ENCODE measurements around the gene PAK5.

The PAK5 gene

DNA sequence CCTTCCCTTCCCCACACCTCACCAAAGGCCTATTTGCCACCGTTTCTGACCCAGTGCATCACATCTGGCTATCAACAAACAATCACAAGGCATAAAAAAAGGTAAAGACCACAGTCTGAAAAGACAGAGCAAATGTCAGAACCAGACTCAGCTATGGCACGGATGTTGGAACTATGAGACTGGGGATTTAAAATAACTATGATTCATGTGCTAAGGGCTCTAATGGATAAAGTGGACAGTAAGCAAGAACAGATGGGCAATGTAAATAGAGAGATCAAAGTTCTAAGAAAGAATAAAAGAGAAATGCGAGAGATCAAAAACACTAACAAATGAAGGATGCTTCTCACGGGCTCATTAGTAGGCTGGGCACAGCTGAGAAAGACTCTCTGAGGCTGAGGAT lies 225.0 kb downstream of the PAK5 start:
- Mint-ChIP-seq H3K4me3 (no peak overlapping the region), H3K9me3 (no peaks in the 10 kb centered on the region), H3K27me3 (ENCODE audit: low read depth) (no peaks in the 10 kb centered on the region), H3K36me3 (ENCODE audit: low read depth) (no peaks in the 10 kb centered on the region), H3K27ac (no peak overlapping the region), H3K4me1 (ENCODE audit: low read depth) (no peaks in the 10 kb centered on the region)
- DNase-seq (ENCODE audit: low spot score) = no peak

- DNase-seq (ENCODE audit: low spot score) = no peak
- Mint-ChIP-seq H3K4me1 (ENCODE audit: low read depth) (no peaks in the 10 kb centered on the region), H3K4me3 (no peak overlapping the region), H3K9me3 (no peaks in the 10 kb centered on the region), H3K27ac (no peak overlapping the region), H3K27me3 (ENCODE audit: low read depth) (no peaks in the 10 kb centered on the region), H3K36me3 (ENCODE audit: low read depth) (no peaks in the 10 kb centered on the region)
Observed at GRCh38 chr20:9611921-9612320, 227.0 kb downstream of the PAK5 start.

- no peak overlapping the region for H3K4me3 Mint-ChIP-seq
- no peak overlapping the region for H3K27ac Mint-ChIP-seq
- no peaks in the 10 kb centered on the region for H3K9me3 Mint-ChIP-seq
- DNase-seq (ENCODE audit: low spot score) = no peak
- no peaks in the 10 kb centered on the region for H3K36me3 Mint-ChIP-seq (ENCODE audit: low read depth)
- no peaks in the 10 kb centered on the region for H3K27me3 Mint-ChIP-seq (ENCODE audit: low read depth)
- H3K4me1 Mint-ChIP-seq (ENCODE audit: low read depth) = no peaks in the 10 kb centered on the region
Observed at GRCh38 chr20:9610665-9611064, 228.2 kb downstream of the PAK5 start.

- H3K27ac Mint-ChIP-seq = no peak overlapping the region
- H3K4me3 Mint-ChIP-seq = no peak overlapping the region
- DNase-seq (ENCODE audit: low spot score) = no peak
- no peaks in the 10 kb centered on the region for H3K9me3 Mint-ChIP-seq
- no peaks in the 10 kb centered on the region for H3K4me1 Mint-ChIP-seq (ENCODE audit: low read depth)
- H3K36me3 Mint-ChIP-seq (ENCODE audit: low read depth) = no peaks in the 10 kb centered on the region
- no peaks in the 10 kb centered on the region for H3K27me3 Mint-ChIP-seq (ENCODE audit: low read depth)
Observed at GRCh38 chr20:9609887-9610502, 228.9 kb downstream of the PAK5 start.

GRCh38 chr20:9608639-9609340 lies 230.1 kb downstream of the PAK5 start:
- no peaks in the 10 kb centered on the region for H3K4me1 Mint-ChIP-seq (ENCODE audit: low read depth)
- no peak overlapping the region for H3K27ac Mint-ChIP-seq

DNA sequence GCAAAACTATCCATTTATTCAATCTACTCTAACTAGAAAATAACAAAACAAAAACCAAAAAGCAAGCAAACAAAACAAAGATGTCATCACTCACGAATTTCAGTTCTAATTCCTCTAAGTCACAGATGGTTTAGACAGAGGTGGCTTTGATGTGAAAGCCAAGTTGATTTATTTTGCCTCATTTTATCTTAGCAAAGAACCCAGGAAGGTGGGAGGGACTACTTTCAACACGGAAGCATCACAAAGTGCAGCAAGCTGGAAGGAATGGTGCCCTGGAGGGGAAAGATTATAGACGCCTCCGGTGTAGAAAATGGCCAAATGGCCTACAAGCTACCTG lies 236.1 kb downstream of the PAK5 start:
- Mint-ChIP-seq H3K4me3 (no peak overlapping the region), H3K4me1 (ENCODE audit: low read depth) (no peaks in the 10 kb centered on the region), H3K27me3 (ENCODE audit: low read depth) (no peaks in the 10 kb centered on the region), H3K36me3 (ENCODE audit: low read depth) (no peaks in the 10 kb centered on the region), H3K27ac (no peak overlapping the region), H3K9me3 (no peaks in the 10 kb centered on the region)
- DNase-seq (ENCODE audit: low spot score) = no peak

More at GRCh38 chr20:9608639-9609340, 230.1 kb downstream of the PAK5 start:
- Mint-ChIP-seq H3K9me3 (no peaks in the 10 kb centered on the region), H3K27me3 (ENCODE audit: low read depth) (no peaks in the 10 kb centered on the region), H3K4me3 (no peak overlapping the region), H3K36me3 (ENCODE audit: low read depth) (no peaks in the 10 kb centered on the region)
- no peak for DNase-seq (ENCODE audit: low spot score)

DNA sequence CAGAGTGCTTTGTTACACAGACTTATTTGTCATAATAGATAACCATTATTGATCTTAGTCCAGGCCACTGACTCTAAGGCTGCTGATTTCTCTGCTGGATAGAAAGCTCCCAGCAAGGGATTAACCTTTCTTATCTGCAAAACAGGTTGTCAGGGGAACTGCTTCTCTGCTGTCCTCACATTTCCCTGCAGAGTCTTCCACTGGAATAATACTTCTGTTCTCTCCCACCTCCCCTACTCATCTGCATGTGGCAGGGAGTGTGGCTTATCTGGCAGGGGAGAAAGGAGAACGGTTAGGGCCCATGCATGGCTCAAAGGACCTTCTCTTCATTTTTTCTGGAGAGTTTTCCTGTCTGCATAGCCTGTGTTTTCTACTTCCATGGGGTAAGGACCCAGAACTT lies 238.3 kb downstream of the PAK5 start:
- H3K9me3 Mint-ChIP-seq = no peaks in the 10 kb centered on the region
- no peak overlapping the region for H3K4me3 Mint-ChIP-seq
- H3K4me1 Mint-ChIP-seq (ENCODE audit: low read depth) = no peaks in the 10 kb centered on the region
- H3K27ac Mint-ChIP-seq = no peak overlapping the region
- DNase-seq (ENCODE audit: low spot score) = no peak
- no peaks in the 10 kb centered on the region for H3K36me3 Mint-ChIP-seq (ENCODE audit: low read depth)
- no peaks in the 10 kb centered on the region for H3K27me3 Mint-ChIP-seq (ENCODE audit: low read depth)

- DNase-seq (ENCODE audit: low spot score) = no peak
- H3K9me3 Mint-ChIP-seq = no peaks in the 10 kb centered on the region
Observed at GRCh38 chr20:9597547-9597946, 241.3 kb downstream of the PAK5 start.

DNA sequence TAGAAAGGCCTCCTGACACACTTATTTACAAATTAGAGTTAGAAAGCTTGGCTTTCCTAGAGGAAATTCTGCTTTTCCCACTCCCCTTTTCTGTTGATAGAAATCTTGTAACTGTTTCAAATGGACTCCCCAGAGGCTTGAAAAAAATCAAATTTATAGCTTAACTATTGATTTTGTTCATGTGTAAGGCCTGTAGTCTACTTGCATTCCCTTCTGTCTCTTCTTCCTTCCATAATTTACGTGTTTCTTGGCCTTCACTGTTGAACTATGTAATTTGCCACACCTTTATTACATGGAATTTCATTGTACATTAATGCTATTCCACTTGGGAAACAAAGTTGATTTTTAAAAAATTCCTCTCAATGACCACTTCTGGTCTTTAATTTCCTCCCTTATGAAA lies 243.1 kb downstream of the PAK5 start:
- H3K36me3 Mint-ChIP-seq (ENCODE audit: low read depth) = no peaks in the 10 kb centered on the region
- H3K27me3 Mint-ChIP-seq (ENCODE audit: low read depth) = no peaks in the 10 kb centered on the region

More at GRCh38 chr20:9597547-9597946, 241.3 kb downstream of the PAK5 start:
- H3K4me1 Mint-ChIP-seq (ENCODE audit: low read depth) = no peaks in the 10 kb centered on the region
- H3K36me3 Mint-ChIP-seq (ENCODE audit: low read depth) = no peaks in the 10 kb centered on the region
- H3K27ac Mint-ChIP-seq = no peak overlapping the region
- H3K4me3 Mint-ChIP-seq = no peak overlapping the region
- H3K27me3 Mint-ChIP-seq (ENCODE audit: low read depth) = no peaks in the 10 kb centered on the region

GRCh38 chr20:9594284-9594875 lies 244.5 kb downstream of the PAK5 start:
- Mint-ChIP-seq H3K9me3 (no peaks in the 10 kb centered on the region), H3K4me3 (no peak overlapping the region), H3K27me3 (ENCODE audit: low read depth) (no peaks in the 10 kb centered on the region), H3K4me1 (ENCODE audit: low read depth) (no peaks in the 10 kb centered on the region), H3K36me3 (ENCODE audit: low read depth) (no peaks in the 10 kb centered on the region), H3K27ac (no peak overlapping the region)
- DNase-seq (ENCODE audit: low spot score) = no peak

More for the DNA sequence above, 243.1 kb downstream of the PAK5 start:
- DNase-seq (ENCODE audit: low spot score) = no peak
- Mint-ChIP-seq H3K4me1 (ENCODE audit: low read depth) (no peaks in the 10 kb centered on the region), H3K27ac (no peak overlapping the region), H3K9me3 (no peaks in the 10 kb centered on the region), H3K4me3 (no peak overlapping the region)

DNA sequence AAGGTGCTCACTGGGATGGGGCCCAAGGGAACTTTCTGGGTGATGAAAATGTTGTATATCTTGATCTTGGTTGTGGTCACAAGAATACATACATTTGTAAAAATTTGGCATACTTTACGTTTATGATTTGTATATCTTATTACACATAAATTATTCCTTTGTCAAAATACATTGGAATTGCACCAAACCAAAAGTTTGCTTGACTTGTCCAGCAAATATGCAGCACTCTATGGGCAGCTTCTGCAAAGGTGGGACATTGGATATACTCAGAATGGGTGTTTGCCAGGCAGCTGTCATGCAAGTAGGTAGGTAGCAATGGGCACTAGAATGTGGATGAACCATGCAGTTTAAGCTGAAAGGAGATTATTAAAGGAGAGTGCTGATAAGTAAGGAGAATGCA lies 246.5 kb downstream of the PAK5 start:
- no peaks in the 10 kb centered on the region for H3K27me3 Mint-ChIP-seq (ENCODE audit: low read depth)
- H3K36me3 Mint-ChIP-seq (ENCODE audit: low read depth) = no peaks in the 10 kb centered on the region
- no peak for DNase-seq (ENCODE audit: low spot score)
- H3K9me3 Mint-ChIP-seq = no peaks in the 10 kb centered on the region
- no peaks in the 10 kb centered on the region for H3K4me1 Mint-ChIP-seq (ENCODE audit: low read depth)
- no peak overlapping the region for H3K4me3 Mint-ChIP-seq
- H3K27ac Mint-ChIP-seq = no peak overlapping the region

GRCh38 chr20:9591080-9591479 lies 247.8 kb downstream of the PAK5 start:
- no peaks in the 10 kb centered on the region for H3K4me1 Mint-ChIP-seq (ENCODE audit: low read depth)
- H3K9me3 Mint-ChIP-seq = no peaks in the 10 kb centered on the region
- no peak for DNase-seq (ENCODE audit: low spot score)
- H3K27ac Mint-ChIP-seq = no peak overlapping the region
- H3K36me3 Mint-ChIP-seq (ENCODE audit: low read depth) = no peaks in the 10 kb centered on the region
- no peaks in the 10 kb centered on the region for H3K27me3 Mint-ChIP-seq (ENCODE audit: low read depth)
- H3K4me3 Mint-ChIP-seq = no peak overlapping the region

DNA sequence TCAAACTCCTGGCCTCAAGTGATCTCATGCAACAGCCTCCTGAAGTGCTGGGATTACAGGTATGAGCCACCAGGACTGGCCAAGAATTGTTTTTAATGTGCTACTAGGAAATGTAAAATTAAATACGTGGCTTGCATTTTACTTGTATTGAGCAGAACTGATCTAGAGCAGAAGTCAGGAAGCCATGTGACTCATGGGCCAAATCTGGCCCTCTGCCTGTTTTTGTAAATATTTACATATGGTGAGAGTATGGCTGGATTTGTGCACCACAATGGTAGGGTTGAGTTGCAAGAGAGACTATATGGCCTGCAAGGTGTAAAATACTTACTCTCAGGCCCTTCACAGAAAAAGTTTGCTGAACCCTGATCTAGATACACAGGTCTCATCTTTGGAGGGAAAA lies 248.7 kb downstream of the PAK5 start:
- Mint-ChIP-seq H3K27ac (no peak overlapping the region), H3K27me3 (ENCODE audit: low read depth) (no peaks in the 10 kb centered on the region)

GRCh38 chr20:9588706-9589105 lies 250.2 kb downstream of the PAK5 start:
- H3K9me3 Mint-ChIP-seq = no peaks in the 10 kb centered on the region
- H3K4me1 Mint-ChIP-seq (ENCODE audit: low read depth) = no peaks in the 10 kb centered on the region
- H3K4me3 Mint-ChIP-seq = no peak overlapping the region
- no peaks in the 10 kb centered on the region for H3K27me3 Mint-ChIP-seq (ENCODE audit: low read depth)
- DNase-seq (ENCODE audit: low spot score) = no peak
- H3K27ac Mint-ChIP-seq = no peak overlapping the region
- no peaks in the 10 kb centered on the region for H3K36me3 Mint-ChIP-seq (ENCODE audit: low read depth)

More for the DNA sequence above, 248.7 kb downstream of the PAK5 start:
- no peaks in the 10 kb centered on the region for H3K9me3 Mint-ChIP-seq
- no peaks in the 10 kb centered on the region for H3K36me3 Mint-ChIP-seq (ENCODE audit: low read depth)
- no peaks in the 10 kb centered on the region for H3K4me1 Mint-ChIP-seq (ENCODE audit: low read depth)
- H3K4me3 Mint-ChIP-seq = no peak overlapping the region
- no peak for DNase-seq (ENCODE audit: low spot score)
